Stimulated activated naive CD8-positive, alpha-beta T cell treated with anti-CD3 and anti-CD28 coated beads, Interleukin-15, amount 100 ng/mL, for 72 hours (primary cell): Measurements from ENCODE around the gene SLC38A5.
A peak's percentile ranks its signal among the peaks of the same experiment; 100 is the strongest.
"Not testable (repeated sequence)": the region's sequence is repeated elsewhere in the genome, so short reads cannot be mapped to it uniquely, and the experiment has no call there.

Experiments used
- ATAC-seq: fragments of 150-1000 bp; cut with Tn5 transposase; 2 replicates; pipeline ENCODE4 v1.10.0; 2021; ENCODE audit warnings: mild to moderate bottlenecking, moderate library complexity
- DNase-seq, 2 donors: peaks; one replicate each; pipeline ENCODE4 v3.0.0; 2021 to 2022
- H3K27ac Mint-ChIP-seq, 2 donors: one replicate each; pipeline ENCODE4 v1.8.0; 2022; ENCODE audit warnings: mild to moderate bottlenecking in 2 of 2, mixed read lengths in 2 of 2, moderate library complexity in 2 of 2
- H3K27me3 Mint-ChIP-seq: one replicate; pipeline ENCODE4 v1.8.0; 2022; ENCODE audit warnings: mixed read lengths
- H3K4me1 Mint-ChIP-seq: one replicate; pipeline ENCODE4 v1.8.0; 2022; ENCODE audit warnings: mild to moderate bottlenecking, mixed read lengths
- H3K4me3 Mint-ChIP-seq, 2 donors: one replicate each; pipeline ENCODE4 v1.8.0; 2022; ENCODE audit warnings: mild to moderate bottlenecking in 2 of 2, mixed read lengths in 2 of 2, moderate library complexity in 1 of 2
- H3K9me3 Mint-ChIP-seq, 2 donors: one replicate each; pipeline ENCODE4 v1.8.0; 2022; ENCODE audit warnings: mixed read lengths in 2 of 2

SLC38A5 gene

DNA sequence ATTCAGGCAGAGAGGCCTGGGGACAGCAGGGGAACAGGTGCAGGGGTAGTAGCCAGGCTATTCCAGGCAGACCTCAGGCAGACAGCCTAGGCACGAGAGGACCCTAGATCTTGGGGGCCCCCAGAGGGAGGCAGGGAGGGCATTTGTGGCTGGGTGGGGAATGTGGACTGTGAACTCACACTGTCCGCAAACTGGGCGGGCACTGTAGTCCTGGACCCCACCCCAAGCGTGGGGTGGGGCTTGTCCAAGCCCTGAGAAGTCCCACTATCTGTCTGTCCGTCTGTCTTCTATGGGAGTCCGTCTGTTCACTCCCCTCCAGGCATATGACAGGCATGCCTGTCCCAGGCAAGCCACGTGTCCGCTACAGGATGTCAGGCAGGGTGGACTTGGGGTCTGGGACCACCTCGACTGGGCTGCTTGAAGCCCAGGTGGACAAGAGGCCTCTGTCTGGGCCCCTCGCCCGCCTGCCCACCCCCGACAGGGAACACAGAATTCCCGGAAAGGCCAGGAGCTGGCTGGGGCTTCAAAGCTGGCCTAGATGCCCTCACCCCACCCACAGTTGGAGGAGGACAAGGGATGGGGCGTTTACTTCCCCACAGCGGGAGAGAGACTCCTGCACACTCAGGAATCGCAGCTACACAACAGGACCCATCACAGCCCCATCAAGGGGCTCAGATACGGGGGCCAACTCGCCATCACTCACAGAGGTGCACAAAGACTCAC lies at the start of gene SLC38A5:
Gene SLC38A5 (minus strand): TSS at position 151 of the 723 bp plus-strand sequence. CDS start 2,336 bp downstream, outside the sequence.
- DNase-seq (no peak), ATAC-seq (no peak)
- no peaks in the 10 kb centered on the region for H3K27me3 Mint-ChIP-seq
- H3K4me3 Mint-ChIP-seq = peak within 1 kb of the TSS; percentile 90 to 92
- no peaks in the 10 kb centered on the region for H3K9me3 Mint-ChIP-seq
- H3K27ac Mint-ChIP-seq = peak within 1 kb of the TSS; percentile 96 to 99
- peaks cover 48% of the 10 kb centered on the region for H3K4me1 Mint-ChIP-seq

DNA sequence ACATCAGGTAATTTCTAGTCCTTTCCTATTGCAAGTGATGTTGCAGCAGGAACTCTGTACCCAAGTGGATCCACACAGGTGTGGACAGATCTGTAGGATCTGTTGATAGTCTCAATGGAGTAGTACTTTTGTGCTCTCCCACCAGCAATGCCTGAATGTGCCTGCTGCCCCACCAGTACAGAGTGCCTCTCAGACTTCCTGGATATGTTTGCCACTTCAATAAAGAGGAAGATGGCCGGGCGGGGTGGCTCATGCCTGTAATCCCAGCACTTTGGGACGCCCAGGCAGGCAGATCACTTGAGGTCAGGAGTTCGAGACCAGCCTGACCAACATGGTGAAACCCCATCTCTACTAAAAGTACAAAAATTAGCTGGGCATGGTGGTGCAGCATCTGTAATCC lies 49.4 kb upstream of the SLC38A5 start:
- H3K27me3 Mint-ChIP-seq, H3K4me3 Mint-ChIP-seq, H3K9me3 Mint-ChIP-seq, DNase-seq, ATAC-seq: not testable (repeated sequence)
- peak overlapping the region in 1 of 2 donors; percentile 80 for H3K27ac Mint-ChIP-seq
- H3K4me1 Mint-ChIP-seq = peaks cover 45% of the 10 kb centered on the region

DNA sequence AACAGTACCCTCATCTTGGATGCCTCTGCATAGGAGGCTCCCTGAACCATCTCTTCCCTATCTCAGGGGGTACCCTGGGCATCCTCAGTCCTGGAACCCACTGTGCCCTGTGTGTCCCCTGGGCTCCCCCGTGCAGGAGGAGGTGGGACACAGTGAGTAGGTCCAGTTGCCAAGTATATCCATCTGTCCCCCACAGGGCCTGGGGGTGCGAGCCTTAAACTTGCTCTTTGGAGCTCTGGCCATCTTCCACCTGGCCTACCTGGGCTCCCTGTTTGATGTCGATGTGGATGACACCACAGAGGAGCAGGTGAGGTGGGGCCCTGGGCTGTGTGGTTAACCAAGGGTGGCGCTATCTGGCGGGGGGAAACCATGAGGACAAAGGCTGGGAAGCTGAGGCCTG lies 46.9 kb upstream of the SLC38A5 start:
- Mint-ChIP-seq H3K9me3 (no peaks in the 10 kb centered on the region), H3K4me3 (no peak overlapping the region), H3K27ac (peak overlapping the region; percentile 19 to 82), H3K4me1 (peaks cover 39% of the 10 kb centered on the region), H3K27me3 (no peaks in the 10 kb centered on the region)
- ATAC-seq = no peak
- no peak for DNase-seq

DNA sequence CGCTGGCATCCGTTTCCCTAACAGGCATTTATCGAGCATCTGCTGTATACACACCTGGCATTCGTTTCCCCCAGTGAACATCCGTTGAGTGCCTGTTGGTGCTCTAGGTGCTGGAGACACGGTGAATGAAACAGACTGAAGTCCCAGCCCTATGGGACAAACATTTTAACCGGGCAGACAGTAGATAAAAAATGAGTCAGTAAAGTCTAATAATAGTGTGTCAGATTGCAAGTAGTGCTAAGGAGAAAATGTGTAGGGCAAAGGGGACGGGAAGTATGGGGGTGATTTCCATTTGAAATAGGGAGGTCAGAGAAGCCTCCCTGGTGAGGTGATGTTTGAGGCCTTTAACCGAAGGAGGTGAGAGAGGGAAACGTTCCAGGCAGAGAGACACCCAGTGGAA lies 46.2 kb upstream of the SLC38A5 start:
- H3K27me3 Mint-ChIP-seq = no peaks in the 10 kb centered on the region
- DNase-seq (no peak), ATAC-seq (no peak)
- no peak overlapping the region for H3K4me3 Mint-ChIP-seq
- no peaks in the 10 kb centered on the region for H3K9me3 Mint-ChIP-seq
- H3K27ac Mint-ChIP-seq = no peak overlapping the region
- peaks cover 38% of the 10 kb centered on the region for H3K4me1 Mint-ChIP-seq

DNA sequence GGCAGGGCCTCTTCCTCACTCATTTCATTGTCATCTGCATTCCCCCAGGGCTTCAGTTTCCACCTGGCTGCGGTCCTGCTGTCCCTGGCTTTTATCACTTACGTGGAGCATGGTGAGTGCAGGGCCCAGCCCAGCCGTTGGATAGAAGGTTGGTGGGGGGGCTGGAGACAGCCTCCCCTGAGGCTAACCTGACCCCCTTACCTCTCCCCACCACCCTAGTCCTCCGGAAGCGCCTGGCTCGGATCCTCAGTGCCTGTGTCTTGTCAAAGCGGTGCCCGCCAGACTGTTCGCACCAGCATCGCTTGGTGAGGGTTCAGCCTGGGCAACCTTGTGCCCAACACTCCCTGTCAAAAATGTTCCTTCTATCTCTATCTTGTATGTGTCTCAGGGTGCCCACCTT lies 45.8 kb upstream of the SLC38A5 start:
- Mint-ChIP-seq H3K9me3 (no peaks in the 10 kb centered on the region), H3K27ac (no peak overlapping the region), H3K4me3 (no peak overlapping the region), H3K4me1 (peaks cover 36% of the 10 kb centered on the region), H3K27me3 (no peaks in the 10 kb centered on the region)
- ATAC-seq (no peak), DNase-seq (no peak)

DNA sequence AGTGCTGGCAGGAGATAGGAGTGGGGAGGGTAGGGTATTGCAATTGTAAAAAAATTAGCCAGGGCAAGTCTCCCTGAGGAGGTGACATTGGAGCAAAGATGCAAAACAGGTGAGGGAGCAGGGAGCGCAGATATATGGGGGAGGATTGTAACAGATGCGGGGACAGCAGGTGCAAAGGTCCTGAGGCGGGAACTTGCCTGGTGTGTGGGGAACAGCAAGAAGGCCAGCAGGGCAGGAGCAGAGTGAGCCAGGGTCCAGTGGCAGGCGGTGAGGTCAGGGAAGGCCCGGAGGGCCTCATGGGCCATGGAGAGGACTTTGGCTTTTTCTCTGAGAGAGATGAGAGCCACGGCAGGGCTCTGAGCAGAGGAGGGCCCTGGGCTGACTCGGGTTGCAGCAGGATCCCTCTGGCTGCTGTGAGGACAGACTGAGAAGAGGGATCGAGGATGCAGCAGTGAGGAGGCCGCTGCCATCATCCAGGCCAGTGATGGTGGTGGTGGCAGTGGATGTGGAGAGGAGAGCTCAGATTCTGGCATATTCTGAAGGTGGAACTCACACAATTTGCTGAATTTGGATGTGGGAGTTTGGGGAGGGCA lies 44.9 kb upstream of the SLC38A5 start:
- no peak for ATAC-seq
- no peak overlapping the region for H3K4me3 Mint-ChIP-seq
- no peak for DNase-seq
- H3K4me1 Mint-ChIP-seq = peaks cover 36% of the 10 kb centered on the region
- no peaks in the 10 kb centered on the region for H3K27me3 Mint-ChIP-seq
- H3K9me3 Mint-ChIP-seq = no peaks in the 10 kb centered on the region
- peak overlapping the region in 1 of 2 donors; percentile 80 for H3K27ac Mint-ChIP-seq

DNA sequence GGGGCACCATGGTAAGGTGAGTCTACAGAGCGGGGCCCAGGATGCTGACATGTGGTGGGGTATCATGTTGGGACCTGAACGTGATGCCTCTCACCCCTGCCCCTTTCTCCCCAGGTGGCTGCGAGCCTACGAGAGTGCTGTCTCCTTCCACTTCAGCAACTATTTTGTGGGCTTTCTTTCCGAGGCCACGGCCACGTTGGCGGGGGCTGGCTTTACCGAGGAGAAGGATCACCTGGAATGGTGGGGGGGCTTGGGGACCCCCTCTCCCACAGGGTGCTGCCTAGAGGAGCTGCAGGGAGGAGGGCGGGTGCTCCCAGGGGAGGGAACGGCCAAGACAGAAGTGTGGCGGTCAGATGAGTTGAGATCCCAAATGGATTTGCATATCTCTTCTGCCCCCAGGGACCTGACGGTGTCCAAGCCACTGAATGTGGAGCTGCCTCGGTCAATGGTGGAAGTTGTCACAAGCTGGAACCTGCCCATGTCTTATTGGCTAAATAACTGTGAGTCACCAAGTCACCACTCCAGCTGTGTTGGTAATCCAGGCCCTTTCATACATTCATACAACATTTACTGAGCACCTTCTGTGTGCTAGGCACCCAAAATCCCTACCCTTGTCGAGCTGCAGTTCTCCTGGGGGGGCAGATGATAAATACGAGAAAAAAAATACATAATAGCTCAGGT lies 44.2 kb upstream of the SLC38A5 start:
- DNase-seq (no peak), ATAC-seq (no peak)
- H3K27ac Mint-ChIP-seq = no peak overlapping the region
- H3K27me3 Mint-ChIP-seq = no peaks in the 10 kb centered on the region
- H3K4me1 Mint-ChIP-seq = peaks cover 36% of the 10 kb centered on the region
- H3K4me3 Mint-ChIP-seq = no peak overlapping the region
- H3K9me3 Mint-ChIP-seq = no peaks in the 10 kb centered on the region

DNA sequence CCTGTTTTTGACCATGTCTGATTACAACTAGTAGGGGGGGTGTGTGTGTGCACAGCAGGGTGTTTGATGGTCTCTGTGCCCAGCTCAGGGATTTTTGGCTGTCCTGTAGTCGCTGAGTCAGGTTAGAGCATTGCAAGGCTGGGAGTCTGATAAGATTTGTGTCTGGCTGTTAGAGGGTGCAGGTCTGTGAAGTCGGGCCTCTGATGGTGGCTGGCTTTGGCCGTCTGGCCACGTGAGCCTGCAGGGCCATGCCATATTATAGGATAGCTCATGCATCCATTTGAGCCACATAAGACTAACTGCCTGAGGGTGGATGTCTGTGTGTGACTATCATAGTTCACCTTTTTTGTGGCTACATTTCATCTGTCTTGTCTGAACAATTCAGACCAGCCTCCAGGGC lies 43.6 kb upstream of the SLC38A5 start:
- ATAC-seq (no peak), DNase-seq (no peak)
- no peak overlapping the region for H3K27ac Mint-ChIP-seq
- H3K9me3 Mint-ChIP-seq = no peaks in the 10 kb centered on the region
- H3K4me1 Mint-ChIP-seq = peaks cover 36% of the 10 kb centered on the region
- H3K4me3 Mint-ChIP-seq = no peak overlapping the region
- no peaks in the 10 kb centered on the region for H3K27me3 Mint-ChIP-seq

DNA sequence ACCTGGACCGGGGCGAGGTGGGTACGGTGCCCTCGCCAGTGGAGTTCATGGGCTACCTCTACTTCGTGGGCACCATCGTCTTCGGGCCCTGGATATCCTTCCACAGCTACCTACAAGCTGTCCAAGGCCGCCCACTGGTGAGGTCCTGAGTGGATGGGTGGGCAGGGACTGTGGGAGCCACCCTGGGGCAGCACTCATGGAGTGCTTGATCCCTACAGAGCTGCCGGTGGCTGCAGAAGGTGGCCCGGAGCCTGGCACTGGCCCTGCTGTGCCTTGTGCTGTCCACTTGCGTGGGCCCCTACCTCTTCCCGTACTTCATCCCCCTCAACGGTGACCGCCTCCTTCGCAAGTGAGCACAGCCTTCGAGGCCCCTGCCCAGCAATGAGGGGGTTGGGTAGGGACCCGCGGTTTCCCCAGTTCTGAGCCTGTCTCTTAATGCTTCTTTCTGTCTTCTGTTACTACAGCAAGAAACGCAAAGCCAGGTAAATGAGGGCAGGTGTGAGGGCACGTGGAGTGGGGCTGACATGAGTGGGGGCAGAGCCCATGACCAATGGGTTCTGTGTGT lies 42.4 kb upstream of the SLC38A5 start:
- no peak for ATAC-seq
- Mint-ChIP-seq H3K4me1 (peaks cover 33% of the 10 kb centered on the region), H3K27ac (no peak overlapping the region), H3K4me3 (no peak overlapping the region), H3K9me3 (no peaks in the 10 kb centered on the region), H3K27me3 (no peaks in the 10 kb centered on the region)
- DNase-seq = no peak

DNA sequence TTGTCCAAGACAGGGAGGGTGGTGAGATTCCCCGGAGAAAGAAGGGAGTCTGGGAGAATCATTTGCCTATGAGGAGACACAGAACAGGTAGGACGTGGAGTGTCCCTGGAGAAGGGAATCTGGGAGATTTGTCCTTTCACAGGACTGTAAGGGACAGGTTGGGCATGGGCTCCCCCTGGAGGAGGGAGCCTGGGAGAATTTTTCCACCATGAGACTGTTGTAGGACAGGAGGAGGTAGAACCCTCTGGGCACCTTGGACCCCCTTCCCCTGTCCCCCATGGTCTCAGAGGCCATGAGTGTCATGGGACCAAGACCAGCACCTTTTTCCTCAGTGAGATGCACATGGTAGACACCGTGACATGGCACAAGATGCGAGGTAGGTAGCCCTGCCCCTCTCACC lies 41.5 kb upstream of the SLC38A5 start:
- H3K9me3 Mint-ChIP-seq = no peaks in the 10 kb centered on the region
- no peak overlapping the region for H3K4me3 Mint-ChIP-seq
- DNase-seq (no peak), ATAC-seq (no peak)
- H3K27me3 Mint-ChIP-seq = no peaks in the 10 kb centered on the region
- peaks cover 24% of the 10 kb centered on the region for H3K4me1 Mint-ChIP-seq
- H3K27ac Mint-ChIP-seq = peak overlapping the region in 1 of 2 donors; percentile 91

DNA sequence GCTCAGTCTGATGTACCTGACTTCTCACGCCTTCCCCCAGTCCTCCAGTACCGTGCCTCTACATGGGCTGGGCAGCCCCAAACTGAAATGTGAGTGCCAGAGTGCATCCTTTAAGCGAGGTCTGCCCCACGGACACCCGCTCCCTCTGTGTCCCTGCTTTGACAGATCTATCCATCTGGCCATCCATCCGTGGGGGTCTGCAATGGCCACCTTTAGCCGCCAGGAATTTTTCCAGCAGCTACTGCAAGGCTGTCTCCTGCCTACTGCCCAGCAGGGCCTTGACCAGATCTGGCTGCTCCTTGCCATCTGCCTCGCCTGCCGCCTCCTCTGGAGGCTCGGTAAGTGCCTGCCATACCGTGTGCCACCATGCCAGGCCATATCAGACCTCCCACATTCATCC lies 39.6 kb upstream of the SLC38A5 start:
- Mint-ChIP-seq H3K4me1 (peaks cover 19% of the 10 kb centered on the region), H3K27me3 (no peaks in the 10 kb centered on the region), H3K9me3 (no peaks in the 10 kb centered on the region), H3K4me3 (peak overlapping the region; percentile 94 to 96), H3K27ac (peak overlapping the region in 1 of 2 donors; percentile 92)
- no peak for ATAC-seq
- no peak for DNase-seq

DNA sequence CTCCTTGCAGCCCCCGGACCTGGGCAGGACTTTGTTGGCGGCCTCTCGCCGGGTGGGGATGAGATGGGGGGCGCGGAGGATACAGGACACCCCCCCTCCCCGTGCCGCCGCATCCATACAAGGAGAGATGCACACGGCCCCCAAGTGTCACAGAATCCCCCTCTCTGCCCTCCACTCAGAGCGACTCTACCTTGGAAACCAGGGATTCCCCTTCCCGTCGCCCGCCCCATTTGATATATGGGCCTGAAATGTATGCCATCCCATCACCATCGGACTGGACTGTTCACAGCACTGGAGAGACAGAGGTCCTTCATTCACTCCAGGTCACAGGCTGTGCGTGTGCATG lies 39.2 kb upstream of the SLC38A5 start:
- Mint-ChIP-seq H3K4me3 (peak overlapping the region; percentile 94 to 96), H3K9me3 (no peaks in the 10 kb centered on the region), H3K27ac (peak overlapping the region; percentile 92 to 97), H3K27me3 (no peaks in the 10 kb centered on the region), H3K4me1 (peaks cover 19% of the 10 kb centered on the region)
- ATAC-seq (peak; percentile 58), DNase-seq (no peak)

DNA sequence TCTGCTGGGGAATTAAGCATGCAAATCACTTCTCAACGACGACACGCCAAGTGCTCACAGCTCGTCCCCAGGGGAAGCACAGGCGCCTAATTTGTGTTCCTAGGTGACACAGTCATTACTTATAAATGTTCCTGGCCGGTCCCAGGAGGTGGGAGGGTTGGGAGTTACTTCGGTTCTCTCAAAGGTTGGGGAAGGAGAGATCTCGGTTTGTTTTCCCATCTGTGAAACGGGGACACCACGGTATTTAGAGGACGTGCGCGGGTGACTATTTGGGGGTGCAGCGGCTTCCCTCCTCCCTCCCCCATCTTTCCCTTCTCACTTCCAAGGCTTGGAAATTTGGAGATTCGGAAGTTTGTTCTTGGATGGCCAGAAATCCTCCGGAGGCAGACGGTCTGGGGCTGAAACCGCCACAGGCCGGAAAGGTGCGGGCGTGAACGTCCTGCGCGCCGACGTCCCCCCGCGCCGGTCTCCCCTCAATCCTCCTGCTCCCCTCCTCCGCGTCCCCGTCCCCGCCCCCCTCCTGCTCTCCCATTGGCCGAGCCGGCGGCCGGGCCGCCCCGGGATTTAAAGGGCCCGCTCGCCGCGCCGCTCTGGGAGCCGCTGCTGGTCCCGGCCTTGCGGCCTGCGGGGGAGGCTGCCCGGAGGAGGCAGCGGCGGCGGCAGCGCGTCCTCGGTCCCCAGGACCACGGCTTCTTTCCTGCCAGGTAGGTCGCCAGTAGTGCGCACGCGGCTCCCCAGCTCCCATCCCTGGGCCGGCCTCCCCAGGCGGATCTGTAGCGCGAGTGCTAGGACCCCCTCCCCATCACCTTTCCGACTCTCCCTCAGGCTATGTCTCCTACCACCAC lies 38.6 kb upstream of the SLC38A5 start, which contains the start of gene PORCN:
Gene PORCN (plus strand): TSS at position 593 of the 845 bp plus-strand sequence. CDS start 829 bp downstream, outside the sequence.
- DNase-seq (peak; percentile 68 to 77), ATAC-seq (peak; percentile 94)
- Mint-ChIP-seq H3K4me3 (peak within 1 kb of the TSS; percentile 94 to 96), H3K27ac (peak within 1 kb of the TSS; percentile 92 to 97), H3K4me1 (peaks cover 19% of the 10 kb centered on the region), H3K9me3 (no peaks in the 10 kb centered on the region), H3K27me3 (no peaks in the 10 kb centered on the region)

DNA sequence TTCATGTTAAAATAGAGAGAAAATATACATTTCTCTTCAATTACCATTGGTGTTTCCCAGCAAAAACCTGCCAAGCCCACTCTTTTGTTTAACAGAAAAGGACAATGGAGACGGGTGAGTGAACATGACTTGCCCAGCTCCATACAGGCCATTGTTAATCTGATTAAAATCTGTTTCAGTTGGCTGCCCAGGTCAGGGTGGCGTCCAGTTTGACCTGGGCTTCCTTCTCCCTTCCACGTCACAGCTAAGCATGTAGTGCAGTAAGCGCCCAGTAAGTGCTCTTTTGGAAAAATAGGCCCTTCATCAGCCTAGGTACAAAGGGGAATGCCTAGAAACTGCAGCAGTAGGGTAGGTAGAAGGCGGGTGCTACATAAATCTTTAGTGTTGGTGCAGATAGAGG lies 37.2 kb upstream of the SLC38A5 start:
- no peaks in the 10 kb centered on the region for H3K27me3 Mint-ChIP-seq
- H3K27ac Mint-ChIP-seq = no peak overlapping the region
- H3K4me1 Mint-ChIP-seq = peaks cover 19% of the 10 kb centered on the region
- no peak for ATAC-seq
- no peak for DNase-seq
- H3K9me3 Mint-ChIP-seq = no peaks in the 10 kb centered on the region
- H3K4me3 Mint-ChIP-seq = no peak overlapping the region

DNA sequence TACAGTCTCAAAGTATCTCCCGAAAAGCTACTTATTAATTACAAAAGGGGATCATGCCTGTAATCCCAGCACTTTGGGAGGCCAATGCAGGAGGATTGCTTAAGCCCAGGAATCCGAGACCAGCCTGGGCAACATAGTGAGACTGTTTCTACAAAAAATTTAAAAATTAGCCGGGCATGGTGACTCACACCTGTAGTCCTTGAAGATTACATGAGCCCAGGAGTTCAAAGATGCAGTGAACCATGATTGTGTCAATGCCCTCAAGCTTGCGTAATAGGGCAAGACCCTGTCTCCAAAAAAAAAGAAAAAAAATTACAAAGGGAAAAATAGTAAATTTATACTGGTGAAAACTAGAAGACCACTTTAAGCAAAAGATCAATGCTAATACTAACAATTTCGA lies 35.4 kb upstream of the SLC38A5 start:
- Mint-ChIP-seq H3K9me3 (no peaks in the 10 kb centered on the region), H3K27me3 (no peaks in the 10 kb centered on the region), H3K4me1 (peaks cover 13% of the 10 kb centered on the region), H3K4me3 (no peak overlapping the region), H3K27ac (no peak overlapping the region)
- no peak for ATAC-seq
- DNase-seq = no peak
